ENCODE data around the gene VGF.
A peak's percentile ranks its signal among the peaks of the same experiment; 100 is the strongest.

The VGF gene

GRCh38 chr7:101165958-101166647, 734 bp upstream of the VGF start:
- no peak for DNase-seq

GRCh38 chr7:101164071-101164840, 1.1 kb downstream of the VGF start:
- no peak for DNase-seq

DNA sequence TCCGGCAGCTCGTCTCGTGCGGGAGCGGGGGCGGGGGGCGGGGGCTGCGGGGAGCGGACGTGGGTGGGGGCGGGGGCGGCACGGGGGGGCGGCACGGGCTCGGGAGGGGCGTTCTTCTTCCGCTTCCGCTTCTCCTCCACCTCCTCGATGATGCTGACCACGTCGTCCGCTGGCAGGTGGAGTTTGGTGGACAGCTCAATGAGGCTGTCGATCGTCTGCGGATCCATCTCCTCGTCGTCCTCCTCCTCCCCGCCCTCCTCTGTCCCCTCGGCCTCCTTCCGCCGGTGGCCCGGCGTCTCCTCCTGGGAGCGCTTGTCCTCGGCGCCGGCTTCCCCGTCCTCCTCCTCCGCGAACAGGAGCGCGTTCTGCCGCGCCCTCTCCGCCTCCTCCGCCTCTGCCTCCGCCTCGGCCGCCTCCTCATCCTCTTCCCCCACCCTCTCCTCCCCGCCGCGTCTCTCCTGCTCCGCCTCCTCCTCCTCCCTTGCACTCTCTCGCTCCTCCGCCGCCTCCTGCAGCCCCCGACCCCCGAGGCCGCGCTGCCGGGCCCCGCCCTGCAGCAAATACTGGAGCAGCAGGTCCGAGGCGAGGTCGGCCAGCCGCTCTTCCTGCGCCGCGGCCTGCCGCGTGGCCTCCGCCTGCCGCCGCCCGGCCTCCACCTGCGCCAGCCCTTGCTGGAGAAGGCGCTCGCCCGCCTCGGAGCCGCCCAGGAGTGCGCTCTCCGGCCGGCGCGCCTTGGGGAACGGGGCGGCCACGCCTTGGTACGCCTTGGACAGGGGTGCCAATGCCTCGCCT, 1.9 kb downstream of the VGF start:
- DNase-seq = peak in 1 of 2 experiments; percentile 67

GRCh38 chr7:101162551-101163278, 2.7 kb downstream of the VGF start:
- no peak for DNase-seq

DNA sequence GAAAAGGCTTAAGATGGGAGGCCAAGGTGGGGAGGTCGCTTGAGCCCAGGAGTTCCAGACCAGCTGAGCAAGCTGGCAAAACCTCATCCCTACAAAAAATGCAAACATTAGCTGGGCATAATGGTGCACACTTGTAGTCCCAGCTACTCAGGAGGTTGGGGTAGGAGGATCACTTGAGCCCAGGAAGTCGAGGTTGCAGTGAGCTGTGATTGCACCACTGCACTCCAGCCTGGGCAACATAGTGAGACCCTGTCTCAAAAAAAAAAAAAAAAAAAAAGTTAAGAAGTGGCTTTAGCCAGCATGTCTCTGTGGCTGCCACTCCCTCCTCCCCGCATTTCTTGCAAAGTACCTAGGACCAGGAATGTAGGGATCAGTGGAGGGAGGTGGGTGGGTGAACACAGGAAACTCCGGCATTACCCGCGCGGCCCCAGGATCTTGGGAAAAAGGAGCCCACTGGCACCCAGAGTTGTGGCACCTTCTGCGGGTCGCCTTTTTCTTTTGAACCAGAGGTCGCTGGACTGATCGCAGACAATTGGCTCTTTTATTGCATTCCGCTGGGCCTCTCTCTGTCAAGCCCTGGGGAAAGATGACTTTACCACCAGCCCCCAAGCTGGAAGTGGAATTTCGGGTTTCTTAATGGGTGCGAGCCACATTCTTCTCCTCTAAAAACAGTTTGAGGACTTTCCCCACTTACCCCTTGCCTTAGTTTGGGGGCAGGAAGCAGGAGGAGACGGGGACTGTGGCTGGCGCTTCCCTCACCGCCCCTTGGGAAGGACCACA, 3.5 kb downstream of the VGF start:
- no peak for DNase-seq

- no peak for DNase-seq
Observed at GRCh38 chr7:101160910-101161309, 4.5 kb downstream of the VGF start.

GRCh38 chr7:101159696-101160674, 5.4 kb downstream of the VGF start:
- DNase-seq = peak in 1 of 2 experiments; percentile 51

DNA sequence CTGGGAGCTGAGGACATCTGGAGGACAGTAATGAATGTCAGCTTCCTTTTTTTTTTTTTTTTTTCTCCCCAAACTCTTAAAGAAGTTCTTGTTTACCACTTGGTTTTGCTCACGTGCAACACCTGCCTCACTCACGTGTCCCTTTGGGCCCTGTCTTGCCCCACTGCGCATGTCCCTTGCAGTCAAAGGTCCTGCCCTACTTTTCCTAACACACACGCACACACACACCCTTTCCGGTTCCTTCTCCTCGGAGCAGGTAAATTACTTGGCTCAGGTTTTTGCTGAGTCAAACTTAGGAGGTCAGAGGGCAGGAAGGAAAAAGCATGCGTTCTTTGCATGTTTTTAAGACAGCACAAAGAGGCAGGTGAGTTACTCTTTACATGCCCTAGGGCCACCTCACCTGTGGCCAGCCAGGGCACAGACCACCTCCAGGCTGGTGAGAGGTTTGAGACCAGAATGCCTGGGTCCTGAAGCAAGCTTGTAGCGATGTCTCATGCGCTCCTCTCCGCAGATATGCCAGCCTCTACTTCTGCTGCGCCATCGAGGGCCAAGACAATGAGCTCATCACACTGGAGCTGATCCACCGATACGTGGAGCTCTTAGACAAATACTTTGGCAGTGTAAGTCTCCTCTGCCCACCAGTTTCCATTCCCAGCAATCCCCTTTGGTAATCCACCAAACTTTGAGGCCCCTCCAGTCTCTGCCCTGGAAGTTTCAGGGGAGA, 8.3 kb downstream of the VGF start:
- no peak for DNase-seq

- DNase-seq = no peak
Observed at GRCh38 chr7:101156277-101156676, 9.1 kb downstream of the VGF start.

DNA sequence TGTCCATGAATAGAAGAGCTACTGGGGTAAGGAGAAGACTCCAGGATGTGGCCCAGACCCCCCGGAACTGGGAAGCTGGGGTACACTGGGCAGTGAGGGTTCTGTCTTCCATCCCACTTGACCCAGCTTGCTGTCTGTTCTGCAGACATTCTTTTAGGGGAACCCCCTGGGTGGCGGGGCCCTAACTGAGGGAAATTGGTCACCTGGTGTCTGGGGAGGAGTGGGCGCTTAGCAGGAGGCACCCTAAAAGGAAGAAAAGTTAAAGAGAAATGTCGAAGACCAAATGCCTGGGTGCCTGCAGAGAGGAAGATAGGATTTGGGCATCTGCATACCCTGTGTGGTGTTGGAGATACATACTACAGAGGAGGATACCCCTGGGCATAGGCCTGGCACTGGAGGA, 10.1 kb downstream of the VGF start:
- DNase-seq = no peak

DNA sequence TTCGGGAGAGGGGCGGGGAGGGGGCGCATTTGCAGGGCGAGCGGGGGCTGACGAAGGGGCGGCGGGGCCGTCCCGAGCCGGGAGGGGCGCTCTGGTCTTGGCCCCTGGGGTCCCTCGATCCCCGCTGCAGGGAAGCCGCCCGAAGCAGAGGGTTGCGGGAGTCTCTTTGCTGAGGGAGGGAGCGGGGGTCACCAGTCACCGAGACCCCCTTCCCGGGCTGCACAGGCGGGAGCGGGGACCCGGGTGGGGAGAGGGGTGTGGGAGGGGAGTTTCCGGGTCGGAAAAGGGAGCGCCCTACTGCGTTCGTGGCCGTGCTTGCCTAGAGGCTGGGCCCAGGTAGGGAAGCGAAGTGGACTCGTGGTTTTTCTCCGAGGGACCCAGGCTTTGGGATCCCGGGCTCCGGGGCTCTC, 10.7 kb downstream of the VGF start:
- no peak for DNase-seq

GRCh38 chr7:101153969-101154692, 11.2 kb downstream of the VGF start, which contains the start of gene AP1S1:
Gene AP1S1 (plus strand): TSS chr7:101154476. CDS start chr7:101154515, 39 bp downstream.
- peak; percentile 94 for DNase-seq

- DNase-seq = no peak
Observed at GRCh38 chr7:101151908-101152651, 13.3 kb downstream of the VGF start.

GRCh38 chr7:101140746-101141382, 24.5 kb downstream of the VGF start:
- no peak for DNase-seq

DNA sequence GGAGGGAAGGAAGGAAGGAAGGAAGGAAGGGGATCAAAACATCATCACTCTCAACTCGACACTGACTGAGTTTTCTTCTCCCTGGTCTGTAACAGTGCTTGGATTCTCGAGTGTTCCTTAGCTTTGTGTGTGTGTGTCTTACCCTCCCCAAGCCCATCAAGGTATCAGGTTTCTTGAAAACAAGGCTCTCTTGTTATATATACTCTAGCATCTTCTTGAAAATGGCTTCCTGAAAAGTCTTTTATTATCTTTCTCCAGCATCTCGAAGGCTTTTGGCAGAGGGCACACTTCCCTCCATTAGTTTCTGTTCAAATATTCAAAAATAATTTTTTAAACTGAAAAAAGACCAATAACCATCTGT, 25.1 kb downstream of the VGF start:
- DNase-seq = no peak

- peak; percentile 73 to 92 for DNase-seq
Observed at GRCh38 chr7:101138213-101138870, 27.0 kb downstream of the VGF start.

DNA sequence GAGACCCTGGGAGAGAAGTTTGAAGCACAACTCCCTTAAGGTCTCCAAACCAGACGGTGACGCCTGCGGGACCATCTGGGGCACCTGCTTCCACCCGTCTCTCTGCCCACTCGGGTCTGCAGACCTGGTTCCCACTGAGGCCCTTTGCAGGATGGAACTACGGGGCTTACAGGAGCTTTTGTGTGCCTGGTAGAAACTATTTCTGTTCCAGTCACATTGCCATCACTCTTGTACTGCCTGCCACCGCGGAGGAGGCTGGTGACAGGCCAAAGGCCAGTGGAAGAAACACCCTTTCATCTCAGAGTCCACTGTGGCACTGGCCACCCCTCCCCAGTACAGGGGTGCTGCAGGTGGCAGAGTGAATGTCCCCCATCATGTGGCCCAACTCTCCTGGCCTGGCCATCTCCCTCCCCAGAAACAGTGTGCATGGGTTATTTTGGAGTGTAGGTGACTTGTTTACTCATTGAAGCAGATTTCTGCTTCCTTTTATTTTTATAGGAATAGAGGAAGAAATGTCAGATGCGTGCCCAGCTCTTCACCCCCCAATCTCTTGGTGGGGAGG, 27.6 kb downstream of the VGF start:
- no peak for DNase-seq

Data from stimulated activated CD4-positive, alpha-beta T cell treated with anti-CD3 and anti-CD28 coated beads, Interleukin-4, amount 100 ng/mL, for 4 hours (primary cell).